Stimulated activated CD4-positive, alpha-beta T cell treated with anti-CD3 and anti-CD28 coated beads, Interleukin-2, amount 100 ng/mL, for 4 hours (primary cell): ENCODE data around the gene POLE.

Experiments
- DNase-seq: peaks from one replicate; pipeline ENCODE4 v3.0.0-alpha.2; 2020; ENCODE audit warnings: low read depth

Gene POLE

GRCh38 chr12:132675757-132676432, 11.2 kb downstream of the POLE start:
- DNase-seq: no peak

GRCh38 chr12:132674561-132674960, 12.6 kb downstream of the POLE start:
- no peak for DNase-seq

- no peak for DNase-seq
Measured at GRCh38 chr12:132673288-132674179, 13.6 kb downstream of the POLE start.

- DNase-seq: no peak
Measured at GRCh38 chr12:132672678-132673077, 14.5 kb downstream of the POLE start.

- no peak for DNase-seq
Measured at GRCh38 chr12:132672116-132672515, 15.0 kb downstream of the POLE start.

- DNase-seq: no peak
Measured at GRCh38 chr12:132669166-132669879, 17.8 kb downstream of the POLE start.

- DNase-seq: no peak
Measured at GRCh38 chr12:132668191-132669088, 18.7 kb downstream of the POLE start.

GRCh38 chr12:132665794-132666193, 21.3 kb downstream of the POLE start:
- no peak for DNase-seq

- no peak for DNase-seq
Measured at GRCh38 chr12:132665149-132665491, 22.0 kb downstream of the POLE start.

GRCh38 chr12:132664206-132665148, 22.7 kb downstream of the POLE start:
- no peak for DNase-seq

GRCh38 chr12:132662901-132663755, 24.0 kb downstream of the POLE start:
- no peak for DNase-seq

GRCh38 chr12:132661972-132662371, 25.2 kb downstream of the POLE start:
- DNase-seq: no peak

- DNase-seq: no peak
Measured at GRCh38 chr12:132660996-132661395, 26.1 kb downstream of the POLE start.

- DNase-seq: no peak
Measured at GRCh38 chr12:132660052-132660451, 27.1 kb downstream of the POLE start.

- DNase-seq: no peak
Measured at GRCh38 chr12:132659146-132659545, 28.0 kb downstream of the POLE start.

- DNase-seq: no peak
Measured at GRCh38 chr12:132658149-132658894, 28.8 kb downstream of the POLE start.

GRCh38 chr12:132657004-132657727, 30.0 kb downstream of the POLE start:
- no peak for DNase-seq

- no peak for DNase-seq
Measured at GRCh38 chr12:132653567-132654290, 33.4 kb downstream of the POLE start.
